B cell (primary cell): ENCODE data around the gene RARRES2. TPM values are rescaled to one million over a fixed set of nuclear protein-coding genes. Genes with fewer than 3 reads are reported as not detected.
A peak's percentile ranks its signal among the peaks of the same experiment; 100 is the strongest.

ENCODE experiments used
- ATAC-seq: fragments of 200-7000 bp; cut with Tn5 transposase; one replicate; pipeline ENCODE4 v1.10.0; 2021; ENCODE audit warnings: low read depth, mild to moderate bottlenecking, moderate number of reproducible peaks, moderate library complexity
- CTCF ChIA-PET: fragments of 350-600 bp; sonication (Branson Sonifier 250); formaldehyde crosslinking; loops from one replicate; lab custom pipeline; 2021; ENCODE audit warnings: antibody characterized with exemption, inconsistent platforms; lab: Charles Lee
- POLR2A ChIA-PET: fragments of 350-600 bp; sonication (Branson Sonifier 250); formaldehyde crosslinking; loops from one replicate; lab custom pipeline; 2021; ENCODE audit warnings: antibody characterized with exemption; lab: Charles Lee
- DNase-seq: peaks from one replicate; pipeline ENCODE4 v3.0.0; 2013
- H2AFZ ChIP-seq: 2 replicates; pipeline ENCODE4 v1.6.1; 2012; ENCODE audit warnings: mild to moderate bottlenecking, low read depth, low read length; ENCODE audit not compliant: insufficient read depth, poor library complexity, severe bottlenecking
- H3K27ac ChIP-seq, 2 donors: 1 replicate in 1 of 2; 2 replicates in 1 of 2; pipeline ENCODE4 v1.5.1; 2012 to 2013; ENCODE audit warnings: low read length in 2 of 2, mild to moderate bottlenecking in 2 of 2, moderate library complexity in 1 of 2
- H3K27me3 ChIP-seq, 4 experiments: fragments of 200-600 bp in 1 of 4; sonication (generic) in 1 of 4; replicated peaks in 1 of 4; 1 replicate in 2 of 4; 2 replicates in 2 of 4; pipeline versions ENCODE4 v1.6.1 to v1.7.0; 2013 to 2016; ENCODE audit warnings: low read length in 3 of 4, mild to moderate bottlenecking in 2 of 4, mixed read lengths in 1 of 4, moderate library complexity in 1 of 4; ENCODE audit not compliant: insufficient read depth in 4 of 4, control insufficient read depth in 3 of 4; ENCODE audit errors: control extremely low read depth in 1 of 4
- H3K36me3 ChIP-seq, 2 experiments: replicated peaks in 1 of 2; 1 replicate in 1 of 2; 2 replicates in 1 of 2; pipeline versions ENCODE4 v1.6.1 to v1.7.1; 2013; ENCODE audit warnings: low read length in 1 of 2; ENCODE audit not compliant: insufficient read depth in 2 of 2, control insufficient read depth in 1 of 2; ENCODE audit errors: control extremely low read depth in 1 of 2, extremely low read depth in 1 of 2
- H3K4me1 ChIP-seq, 2 donors: fragments of 200-600 bp in 1 of 2; sonication (generic) in 1 of 2; 1 replicate in 1 of 2; 2 replicates in 1 of 2; pipeline versions ENCODE4 v1.5.1 to v1.6.1; 2013 to 2017; ENCODE audit warnings: low read length in 2 of 2; ENCODE audit not compliant: control insufficient read depth in 2 of 2, insufficient read depth in 2 of 2
- H3K4me2 ChIP-seq: replicated peaks from 2 replicates; pipeline ENCODE3; 2012; ENCODE audit warnings: mild to moderate bottlenecking, low read depth, low read length; ENCODE audit not compliant: poor library complexity, severe bottlenecking
- H3K4me3 ChIP-seq, 5 experiments: fragments of 200-600 bp in 1 of 5; sonication (generic) in 1 of 5; 1 replicate in 3 of 5; 2 replicates in 2 of 5; pipeline versions ENCODE4 v1.5.1 to v1.7.0; 2011 to 2016; ENCODE audit warnings: low read length in 4 of 5, mild to moderate bottlenecking in 4 of 5, low read depth in 2 of 5, control low read depth in 1 of 5, moderate library complexity in 1 of 5; ENCODE audit not compliant: insufficient read depth in 1 of 5; ENCODE audit errors: control extremely low read depth in 1 of 5, extremely low read depth in 1 of 5
- H3K79me2 ChIP-seq: fragments of 200-600 bp; sonication (generic); one replicate; pipeline ENCODE4 v1.6.0; 2016; ENCODE audit warnings: low read length; ENCODE audit not compliant: control insufficient read depth, insufficient read depth
- H3K9ac ChIP-seq: fragments of 200-600 bp; sonication (generic); 2 replicates; pipeline ENCODE4 v1.6.1; 2017; ENCODE audit warnings: mild to moderate bottlenecking, low read length, moderate library complexity
- H3K9me3 ChIP-seq, 3 donors: one replicate each; pipeline versions ENCODE4 v1.6.1 to v1.7.1; 2013; ENCODE audit warnings: low read length in 2 of 3; ENCODE audit not compliant: control insufficient read depth in 2 of 3, insufficient read depth in 1 of 3; ENCODE audit errors: control extremely low read depth in 1 of 3
- H4K20me1 ChIP-seq: 2 replicates; pipeline ENCODE4 v1.6.0; 2012; ENCODE audit warnings: mild to moderate bottlenecking, low read length; ENCODE audit not compliant: insufficient read depth, control insufficient read depth, poor library complexity, severe bottlenecking
- H3K27ac Mint-ChIP-seq: one replicate; pipeline ENCODE4 v1.8.0; 2021; ENCODE audit warnings: mixed read lengths
- H3K27me3 Mint-ChIP-seq: one replicate; pipeline ENCODE4 v1.8.0; 2021; ENCODE audit warnings: mixed read lengths
- H3K4me1 Mint-ChIP-seq: one replicate; pipeline ENCODE4 v1.8.0; 2021; ENCODE audit warnings: mixed read lengths
- H3K4me3 Mint-ChIP-seq: one replicate; pipeline ENCODE4 v1.8.0; 2021; ENCODE audit warnings: mixed read lengths
- H3K9me3 Mint-ChIP-seq: one replicate; pipeline ENCODE4 v1.8.0; 2022; ENCODE audit warnings: mixed read lengths; ENCODE audit not compliant: insufficient read depth
- EZH2 ChIP-seq: IDR thresholded peaks from 2 replicates; pipeline ENCODE4 v1.6.1; 2012; ENCODE audit warnings: borderline replicate concordance, low read depth, mild to moderate bottlenecking, moderate library complexity, low read length; ENCODE audit not compliant: insufficient read depth, poor library complexity, severe bottlenecking
- WGBS: methylation state at CpG from one replicate; pipeline ENCODE4 v1.1.5; 2013; ENCODE audit warnings: missing lambda C conversion rate; ENCODE audit not compliant: insufficient coverage; 5-methylcytosine and 5-hydroxymethylcytosine counted together
- intact Hi-C: fragments of 100-400 bp; cut with micrococcal nuclease; formaldehyde crosslinking; loops from one replicate; pipeline ENCODE4 v1.10.0; 2022
- polyA plus RNA-seq: library from polyadenylated mRNA; depleted of rRNA; stranded (reverse); fragments of >200 nt; gene quantifications from 2 replicates; pipeline ENCODE4 v1.2.3, GENCODE V29; 2012
- total RNA-seq, 2 donors: library from RNA; stranded (reverse); fragments of 120-200 nt in 1 of 2; gene quantifications; 1 replicate in 1 of 2; 2 replicates in 1 of 2; pipeline versions ENCODE4 v1.2.3 to v1.2.4, GENCODE V29; 2013 to 2022
- TF ChIP-seq, protein P1 (sequence below): fragments of 200-600 bp; IDR thresholded peaks from one replicate; pipeline ENCODE4 v1.8.0; 2022; ENCODE audit warnings: antibody characterized with exemption, mild to moderate bottlenecking

The RARRES2 gene
- total and polyA plus RNA-seq, 2 donors (not counting 1 experiment from before 2014, with no cell fraction given): not detected

GRCh38 chr7:150378853-150379440 lies 37.5 kb upstream of the RARRES2 start, which contains the start of gene ZNF775:
Gene ZNF775, plus strand, starts transcription at chr7:150379330. Its CDS starts 9,141 bp downstream, at chr7:150388471.
- peak within 1 kb of the TSS; percentile 97 for H3K4me2 ChIP-seq
- peaks cover 32% of the 10 kb centered on the region for H3K79me2 ChIP-seq
- peak within 1 kb of the TSS; percentile 45 to 91 (median 77) for H3K4me3 ChIP-seq
- WGBS: under 1% methylated on average over 56 of the region's 60 CpGs
- ChIA-PET POLR2A (interaction anchor here (2.8 to 4.4 kb wide), 2 partner anchors 11 to 27 kb away, joined by 38 to 64 read pairs; partner anchors contain the start of gene REPIN1), CTCF (interaction anchor here (1.0 to 2.4 kb wide), 6 partner anchors 10 to 73 kb away, joined by 3 to 35 read pairs (median 6); partner anchors contain the start of gene REPIN1)
- peaks cover 0 to 7% of the 10 kb centered on the region in 2 experiments for H3K36me3 ChIP-seq
- Mint-ChIP-seq H3K27ac (peak within 1 kb of the TSS; percentile 90), H3K4me3 (peak within 1 kb of the TSS; percentile 96), H3K9me3 (no peaks in the 10 kb centered on the region), H3K27me3 (no peaks in the 10 kb centered on the region), H3K4me1 (peaks cover 71% of the 10 kb centered on the region)
- ATAC-seq (peak; percentile 91), DNase-seq (peak; percentile 93)
- peak within 1 kb of the TSS; percentile 86 for H2AFZ ChIP-seq
- peak within 1 kb of the TSS; percentile 84 for H3K9ac ChIP-seq
- peaks cover 6% of the 10 kb centered on the region for H4K20me1 ChIP-seq
- TF ChIP-seq, protein P1, sequence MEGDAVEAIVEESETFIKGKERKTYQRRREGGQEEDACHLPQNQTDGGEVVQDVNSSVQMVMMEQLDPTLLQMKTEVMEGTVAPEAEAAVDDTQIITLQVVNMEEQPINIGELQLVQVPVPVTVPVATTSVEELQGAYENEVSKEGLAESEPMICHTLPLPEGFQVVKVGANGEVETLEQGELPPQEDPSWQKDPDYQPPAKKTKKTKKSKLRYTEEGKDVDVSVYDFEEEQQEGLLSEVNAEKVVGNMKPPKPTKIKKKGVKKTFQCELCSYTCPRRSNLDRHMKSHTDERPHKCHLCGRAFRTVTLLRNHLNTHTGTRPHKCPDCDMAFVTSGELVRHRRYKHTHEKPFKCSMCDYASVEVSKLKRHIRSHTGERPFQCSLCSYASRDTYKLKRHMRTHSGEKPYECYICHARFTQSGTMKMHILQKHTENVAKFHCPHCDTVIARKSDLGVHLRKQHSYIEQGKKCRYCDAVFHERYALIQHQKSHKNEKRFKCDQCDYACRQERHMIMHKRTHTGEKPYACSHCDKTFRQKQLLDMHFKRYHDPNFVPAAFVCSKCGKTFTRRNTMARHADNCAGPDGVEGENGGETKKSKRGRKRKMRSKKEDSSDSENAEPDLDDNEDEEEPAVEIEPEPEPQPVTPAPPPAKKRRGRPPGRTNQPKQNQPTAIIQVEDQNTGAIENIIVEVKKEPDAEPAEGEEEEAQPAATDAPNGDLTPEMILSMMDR: peak; percentile 14
- TF ChIP-seq EZH2: no peak
- H3K27ac ChIP-seq: peak within 1 kb of the TSS; percentile 84 to 85
- intact Hi-C loops: loop anchor here (1.0 to 5.0 kb wide), 8 partner anchors 10 to 649 kb away; partner anchors contain the start of genes ABCB8, ACTR3C and LRRC61
- H3K27me3 ChIP-seq: no peaks in the 10 kb centered on the region
- H3K9me3 ChIP-seq: no peaks in the 10 kb centered on the region
- peaks cover 22 to 59% of the 10 kb centered on the region in 2 donors for H3K4me1 ChIP-seq
